Brain microvascular endothelial cell (primary cell): ENCODE results near the gene BCR.
A peak's percentile ranks its signal among the peaks of the same experiment; 100 is the strongest.

Experiments
- DNase-seq: peaks from one replicate; pipeline ENCODE4 v3.0.0-alpha.2; 2020
- H3K27ac ChIP-seq: fragments of 250-450 bp; sonication (Bioruptor Pico); 2 replicates; pipeline ENCODE4 v1.5.1; 2020; ENCODE audit warnings: mild to moderate bottlenecking, moderate library complexity
- H3K27me3 ChIP-seq: fragments of 250-450 bp; sonication (Bioruptor Pico); replicated peaks from 2 replicates; pipeline ENCODE4 v1.5.1; 2020; ENCODE audit warnings: mild to moderate bottlenecking
- H3K36me3 ChIP-seq: fragments of 250-450 bp; sonication (Bioruptor Pico); replicated peaks from 2 replicates; pipeline ENCODE4 v1.5.1; 2020; ENCODE audit warnings: mild to moderate bottlenecking
- H3K4me3 ChIP-seq: 2 replicates; pipeline ENCODE4 v1.5.1; 2011; ENCODE audit warnings: low read depth, mild to moderate bottlenecking, control low read depth, low read length, moderate library complexity
- in situ Hi-C: cut with HindIII; loops from 2 replicates; pipeline ENCODE4 v1.10.0; 2017; ENCODE audit warnings: low sequenced_read_pairs, low pct_ligation_motif_present
- TF ChIP-seq, protein P1 (sequence below): IDR thresholded peaks from 2 replicates; pipeline ENCODE4 v1.5.1; 2011; ENCODE audit warnings: low read depth, mild to moderate bottlenecking, moderate library complexity, low read length, control low read depth, inconsistent platforms; ENCODE audit errors: missing control alignments

Gene BCR

DNA sequence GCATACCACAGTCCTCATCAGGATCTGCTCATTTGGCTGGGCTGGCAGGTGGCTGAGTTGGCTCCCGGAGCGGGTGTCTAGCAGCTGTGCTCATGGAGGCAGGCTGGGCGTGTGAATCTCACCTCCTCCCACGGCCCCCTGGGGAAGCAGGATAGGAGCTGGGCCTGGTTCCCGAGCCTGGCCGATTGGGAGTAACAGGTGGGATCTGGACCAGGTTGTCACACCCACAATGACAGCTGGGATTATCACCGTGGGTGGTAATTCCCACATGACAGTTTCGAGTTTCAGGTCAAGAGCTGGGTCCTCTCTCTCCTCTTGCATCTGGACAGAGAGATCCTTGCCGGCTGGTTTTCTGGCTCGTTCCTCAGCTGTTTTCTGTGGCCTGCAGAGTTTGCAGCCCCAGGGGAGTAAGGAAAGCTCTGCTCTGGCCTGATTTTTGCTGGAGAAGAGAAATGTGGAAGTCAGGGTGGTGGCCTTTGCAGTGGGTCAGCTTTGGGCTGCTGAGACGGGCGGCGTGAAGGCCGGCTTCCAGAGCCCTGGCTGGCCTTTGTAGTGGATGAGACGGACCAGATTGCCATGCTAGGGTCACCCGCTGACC is 57.0 kb downstream of the BCR start:
- H3K36me3 ChIP-seq, result peaks cover 3% of the 10 kb centered on the region
- H3K4me3 ChIP-seq, result no peak overlapping the region
- peaks cover 3% of the 10 kb centered on the region for H3K27me3 ChIP-seq
- in situ Hi-C loops, result no loop called here
- TF ChIP-seq, protein P1, sequence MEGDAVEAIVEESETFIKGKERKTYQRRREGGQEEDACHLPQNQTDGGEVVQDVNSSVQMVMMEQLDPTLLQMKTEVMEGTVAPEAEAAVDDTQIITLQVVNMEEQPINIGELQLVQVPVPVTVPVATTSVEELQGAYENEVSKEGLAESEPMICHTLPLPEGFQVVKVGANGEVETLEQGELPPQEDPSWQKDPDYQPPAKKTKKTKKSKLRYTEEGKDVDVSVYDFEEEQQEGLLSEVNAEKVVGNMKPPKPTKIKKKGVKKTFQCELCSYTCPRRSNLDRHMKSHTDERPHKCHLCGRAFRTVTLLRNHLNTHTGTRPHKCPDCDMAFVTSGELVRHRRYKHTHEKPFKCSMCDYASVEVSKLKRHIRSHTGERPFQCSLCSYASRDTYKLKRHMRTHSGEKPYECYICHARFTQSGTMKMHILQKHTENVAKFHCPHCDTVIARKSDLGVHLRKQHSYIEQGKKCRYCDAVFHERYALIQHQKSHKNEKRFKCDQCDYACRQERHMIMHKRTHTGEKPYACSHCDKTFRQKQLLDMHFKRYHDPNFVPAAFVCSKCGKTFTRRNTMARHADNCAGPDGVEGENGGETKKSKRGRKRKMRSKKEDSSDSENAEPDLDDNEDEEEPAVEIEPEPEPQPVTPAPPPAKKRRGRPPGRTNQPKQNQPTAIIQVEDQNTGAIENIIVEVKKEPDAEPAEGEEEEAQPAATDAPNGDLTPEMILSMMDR, result no peak
- DNase-seq, result no peak
- peak overlapping the region; percentile 15 for H3K27ac ChIP-seq

- no peak for DNase-seq
- in situ Hi-C loops, result no loop called here
- Histone ChIP-seq H3K36me3 (peaks cover 3% of the 10 kb centered on the region), H3K27ac (peak overlapping the region; percentile 15), H3K4me3 (no peak overlapping the region), H3K27me3 (peaks cover 3% of the 10 kb centered on the region)
- TF ChIP-seq, protein P1, result no peak
Observed at GRCh38 chr22:23237841-23238240, 57.5 kb downstream of the BCR start.

- in situ Hi-C loops, result no loop called here
- H3K4me3 ChIP-seq, result no peak overlapping the region
- TF ChIP-seq, protein P1, result no peak
- H3K36me3 ChIP-seq, result peaks cover 3% of the 10 kb centered on the region
- no peak overlapping the region for H3K27ac ChIP-seq
- H3K27me3 ChIP-seq, result peaks cover 3% of the 10 kb centered on the region
- DNase-seq, result no peak
Observed at GRCh38 chr22:23238707-23239106, 58.4 kb downstream of the BCR start.

- Histone ChIP-seq H3K4me3 (no peak overlapping the region), H3K27me3 (peaks cover 3% of the 10 kb centered on the region), H3K27ac (peak overlapping the region; percentile 19), H3K36me3 (peaks cover 3% of the 10 kb centered on the region)
- TF ChIP-seq, protein P1, result no peak
- no peak for DNase-seq
- in situ Hi-C loops, result no loop called here
Observed at GRCh38 chr22:23239429-23239828, 59.1 kb downstream of the BCR start.

DNA sequence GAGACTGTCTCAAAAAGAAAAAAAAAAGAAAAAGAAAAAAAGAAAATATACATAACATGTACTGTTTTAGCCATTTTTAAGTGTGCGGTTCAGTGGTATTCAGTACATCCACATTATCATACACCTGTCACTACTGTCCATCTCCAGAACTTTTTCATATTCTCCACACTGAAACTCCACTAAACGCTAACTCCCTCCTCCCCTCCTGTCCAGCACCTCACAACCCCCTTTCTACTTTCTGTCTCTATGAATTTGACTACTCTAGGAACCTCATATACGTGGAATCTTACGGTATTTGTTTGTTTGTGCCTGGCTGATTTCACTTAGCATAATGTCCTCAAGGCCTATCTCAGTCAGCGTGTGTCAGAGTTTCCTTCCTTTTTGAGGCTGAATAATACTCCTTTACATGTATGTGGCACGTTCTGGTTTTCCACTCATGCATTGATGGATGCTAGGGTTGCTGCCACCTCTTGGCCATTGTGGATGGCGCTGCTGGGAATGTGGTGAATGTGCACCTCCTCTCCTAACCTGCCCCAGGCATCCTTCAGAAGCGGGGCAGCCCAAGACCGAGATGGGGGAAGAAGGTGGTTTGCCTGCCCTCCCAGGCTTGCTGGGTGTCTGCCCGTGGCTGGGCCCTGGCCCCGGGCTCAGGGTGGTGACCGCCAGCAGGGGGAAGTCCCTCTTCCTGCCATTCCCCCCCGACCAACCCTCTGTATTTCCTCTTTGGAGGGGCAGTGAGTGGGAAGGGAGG is 60.5 kb downstream of the BCR start:
- Histone ChIP-seq H3K27me3 (peaks cover 3% of the 10 kb centered on the region), H3K36me3 (peaks cover 9% of the 10 kb centered on the region), H3K4me3 (no peak overlapping the region), H3K27ac (no peak overlapping the region)
- in situ Hi-C loops, result no loop called here
- DNase-seq, result no peak
- TF ChIP-seq, protein P1, result peak; percentile 60
